NCI-H345 (cell line): ENCODE measurements around the gene CTIF.

Experiments
- DNase-seq: peaks from one replicate; lab custom pipeline; 2025; lab: John Stamatoyannopoulos, UW

The CTIF gene

GRCh38 chr18:48851599-48851960 is 312.7 kb downstream of the CTIF start:
- no peak for DNase-seq

GRCh38 chr18:48852292-48852691 is 313.5 kb downstream of the CTIF start:
- no peak for DNase-seq

- no peak for DNase-seq
Measured at GRCh38 chr18:48852794-48853193, 314.0 kb downstream of the CTIF start.

- DNase-seq = peak; percentile 48
Measured at GRCh38 chr18:48853588-48853987, 314.8 kb downstream of the CTIF start.

GRCh38 chr18:48854780-48855179 is 315.9 kb downstream of the CTIF start:
- DNase-seq = no peak

- DNase-seq = no peak
Measured at GRCh38 chr18:48855422-48856377, 316.9 kb downstream of the CTIF start.

GRCh38 chr18:48857023-48857694 is 318.3 kb downstream of the CTIF start:
- DNase-seq = no peak

GRCh38 chr18:48858676-48859075 is 319.8 kb downstream of the CTIF start:
- DNase-seq = no peak

- DNase-seq = no peak
Measured at GRCh38 chr18:48859311-48860268, 320.8 kb downstream of the CTIF start.

GRCh38 chr18:48860269-48861180 is 321.7 kb downstream of the CTIF start:
- DNase-seq = no peak

- DNase-seq = no peak
Measured at GRCh38 chr18:48861181-48861708, 322.4 kb downstream of the CTIF start.

GRCh38 chr18:48862132-48862531 is 323.3 kb downstream of the CTIF start:
- no peak for DNase-seq

- DNase-seq = no peak
Measured at GRCh38 chr18:48862678-48863270, 323.9 kb downstream of the CTIF start.

- DNase-seq = no peak
Measured at GRCh38 chr18:48863432-48864065, 324.7 kb downstream of the CTIF start.

GRCh38 chr18:48864876-48865275 is 326.0 kb downstream of the CTIF start:
- DNase-seq = peak; percentile 73

- DNase-seq = peak; percentile 89
Measured at GRCh38 chr18:48866028-48866733, 327.4 kb downstream of the CTIF start.

- DNase-seq = no peak
Measured at GRCh38 chr18:48866856-48867255, 328.0 kb downstream of the CTIF start.

GRCh38 chr18:48867978-48868377 is 329.1 kb downstream of the CTIF start:
- no peak for DNase-seq
